Stomach (tissue), 9 donors: ENCODE data around the gene C18orf63. TPM values are rescaled to one million over a fixed set of nuclear protein-coding genes. Genes with fewer than 3 reads are reported as not detected.

Experiments
- DNase-seq, 2 donors: peaks; one replicate each; pipeline versions ENCODE4 v3.0.0 to v3.0.0-alpha.2; 2013 to 2019
- H3K27ac ChIP-seq, 5 donors: fragments of 200-600 bp in 4 of 5; sonication (generic) in 4 of 5; one replicate each; pipeline ENCODE4 v1.5.1; 2013 to 2019; ENCODE audit warnings: mild to moderate bottlenecking in 1 of 5, moderate library complexity in 1 of 5
- H3K27me3 ChIP-seq, 3 donors: fragments of 200-600 bp; sonication (generic); one replicate each; pipeline ENCODE4 v1.5.1; 2017 to 2019; ENCODE audit warnings: mixed run types in 1 of 3
- H3K36me3 ChIP-seq, 4 donors: fragments of 200-600 bp; sonication (generic); 1 replicate in 3 of 4; 2 replicates in 1 of 4; pipeline ENCODE4 v1.5.1; 2016 to 2019
- H3K4me1 ChIP-seq, 4 donors: fragments of 200-600 bp; sonication (generic); one replicate each; pipeline ENCODE4 v1.5.1; 2016 to 2019
- H3K4me3 ChIP-seq, 4 donors: fragments of 200-600 bp; sonication (generic) in 3 of 4; one replicate each; pipeline ENCODE4 v1.5.1; 2016 to 2019; ENCODE audit warnings: mild to moderate bottlenecking in 1 of 4
- H3K9me3 ChIP-seq, 4 donors: fragments of 200-600 bp; sonication (generic); one replicate each; pipeline ENCODE4 v1.5.1; 2016 to 2019
- CTCF ChIP-seq, 7 experiments: fragments of 450-650 bp in 4 of 7; fragments of 200-600 bp in 3 of 7; sonication (generic) in 3 of 7; IDR thresholded peaks; one replicate each; pipeline ENCODE4 v1.5.1; 2016 to 2019; ENCODE audit warnings: antibody characterized with exemption in 7 of 7, control low read depth in 2 of 7, mild to moderate bottlenecking in 1 of 7
- EP300 ChIP-seq: sonication (generic); formaldehyde crosslinking; IDR thresholded peaks from one replicate; pipeline ENCODE4 v1.6.1; 2017; ENCODE audit warnings: antibody characterized with exemption
- POLR2A ChIP-seq, 4 donors: fragments of 450-650 bp; IDR thresholded peaks; one replicate each; pipeline ENCODE4 v1.6.1; 2016; ENCODE audit warnings: antibody characterized with exemption in 4 of 4, control low read depth in 2 of 4, mild to moderate bottlenecking in 1 of 4, moderate library complexity in 1 of 4
- POLR2AphosphoS5 ChIP-seq, 3 donors: sonication (generic); formaldehyde crosslinking; IDR thresholded peaks; one replicate each; pipeline ENCODE4 v1.6.1; 2016; ENCODE audit warnings: antibody characterized with exemption in 3 of 3
- WGBS, 5 donors: extraction: QIAGEN DNeasy Blood & Tissue Kit in 3 of 5; methylation state at CpG; one replicate each; pipeline versions ENCODE4 v1.1.5 to v1.1.7; 2013 to 2018; 5-methylcytosine and 5-hydroxymethylcytosine counted together
- intact Hi-C: fragments of 100-400 bp; cut with DNase I; formaldehyde crosslinking; loops from one replicate; pipeline ENCODE4 v1.15.1; 2023; ENCODE audit warnings: low total_unique reads
- polyA plus RNA-seq, 3 donors: library from polyadenylated mRNA; stranded (reverse); fragments of 200-250 nt; gene quantifications; one replicate each; pipeline ENCODE4 v1.2.3, GENCODE V29; 2013
- total RNA-seq, 5 donors: library from RNA; depleted of rRNA; stranded (reverse); fragments of >200 nt; gene quantifications; one replicate each; pipeline versions ENCODE4 v1.1.0 to v1.2.3, GENCODE V29; 2014 to 2016
- donor health status: healthy with polysubstance abuse.
- donor health status: Bipolar disorder and iron deficiency.
- donor health status: healthy.

Gene C18orf63
- total and polyA plus RNA-seq, 8 donors: not detected

- intact Hi-C loops: no loop called here
- peaks cover 33 to 71% (median 40%) of the 10 kb centered on the region in 4 donors for H3K4me1 ChIP-seq
- WGBS, 5 donors: 67 to 84% (median 75%) methylated on average over 10 of the region's 10 CpGs
These were observed 39.0 kb upstream of the C18orf63 start for GRCh38 chr18:74276609-74277008.

GRCh38 chr18:74277296-74277695 is 38.3 kb upstream of the C18orf63 start:
- intact Hi-C loops: no loop called here
- H3K36me3 ChIP-seq: peaks cover 0 to 20% (median 9%) of the 10 kb centered on the region in 4 donors
- 84 to 95% (median 92%) methylated on average over 2 of the region's 2 CpGs for WGBS, 5 donors
- peaks cover 39 to 71% (median 47%) of the 10 kb centered on the region in 4 donors for H3K4me1 ChIP-seq
- H3K9me3 ChIP-seq: no peaks in the 10 kb centered on the region
- H3K4me3 ChIP-seq: no peak overlapping the region
- TF ChIP-seq EP300 (no peak), POLR2A (IDR thresholded peaks at IDR 0.05) (no peak), CTCF (IDR thresholded peaks at IDR 0.05) (no peak), POLR2AphosphoS5 (IDR thresholded peaks at IDR 0.05) (no peak)
- H3K27me3 ChIP-seq: no peaks in the 10 kb centered on the region
- no peak overlapping the region for H3K27ac ChIP-seq
- DNase-seq: no peak

More at GRCh38 chr18:74276609-74277008, 39.0 kb upstream of the C18orf63 start:
- H3K27ac ChIP-seq: peak overlapping the region in 1 of 5 donors; percentile 3
- no peaks in the 10 kb centered on the region for H3K9me3 ChIP-seq
- DNase-seq: no peak
- H3K27me3 ChIP-seq: no peaks in the 10 kb centered on the region
- H3K4me3 ChIP-seq: no peak overlapping the region
- H3K36me3 ChIP-seq: peaks cover 0 to 20% (median 9%) of the 10 kb centered on the region in 4 donors
- TF ChIP-seq POLR2A (IDR thresholded peaks at IDR 0.05) (no peak), POLR2AphosphoS5 (IDR thresholded peaks at IDR 0.05) (no peak), EP300 (no peak), CTCF (IDR thresholded peaks at IDR 0.05) (no peak)

- Histone ChIP-seq H3K27ac (no peak overlapping the region), H3K4me3 (no peak overlapping the region), H3K27me3 (no peaks in the 10 kb centered on the region), H3K36me3 (peaks cover 0 to 20% (median 9%) of the 10 kb centered on the region in 4 donors), H3K9me3 (no peaks in the 10 kb centered on the region), H3K4me1 (peaks cover 47 to 74% (median 52%) of the 10 kb centered on the region in 4 donors)
- intact Hi-C loops: no loop called here
- TF ChIP-seq EP300 (no peak), CTCF (IDR thresholded peaks at IDR 0.05) (no peak), POLR2AphosphoS5 (IDR thresholded peaks at IDR 0.05) (no peak), POLR2A (IDR thresholded peaks at IDR 0.05) (no peak)
- WGBS, 5 donors: 66 to 82% (median 71%) methylated on average over 7 of the region's 7 CpGs
- DNase-seq: no peak
These were observed 37.6 kb upstream of the C18orf63 start for GRCh38 chr18:74278058-74278457.

- 90 to 97% (median 94%) methylated on average over 7 of the region's 7 CpGs for WGBS, 5 donors
- peak overlapping the region in 2 of 5 donors; percentile 9 to 27 for H3K27ac ChIP-seq
- TF ChIP-seq POLR2AphosphoS5 (IDR thresholded peaks at IDR 0.05): no peak
- intact Hi-C loops: no loop called here
- peaks cover 47 to 74% (median 53%) of the 10 kb centered on the region in 4 donors for H3K4me1 ChIP-seq
- H3K36me3 ChIP-seq: peaks cover 0 to 16% (median 8%) of the 10 kb centered on the region in 4 donors
- no peak overlapping the region for H3K4me3 ChIP-seq
- DNase-seq: no peak
- no peaks in the 10 kb centered on the region for H3K9me3 ChIP-seq
- H3K27me3 ChIP-seq: no peaks in the 10 kb centered on the region
These were observed 36.7 kb upstream of the C18orf63 start for GRCh38 chr18:74278983-74279382.
